Neutrophil (primary cell): Measurements from ENCODE around the gene PCGF2.

Experiments
- H3K27ac ChIP-seq: fragments of 200-600 bp; sonication (generic); 2 replicates; pipeline ENCODE4 v1.5.1; 2016; ENCODE audit warnings: mild to moderate bottlenecking, moderate library complexity
- H3K27me3 ChIP-seq: fragments of 200-600 bp; sonication (generic); 2 replicates; pipeline ENCODE4 v1.6.0; 2016; ENCODE audit warnings: mild to moderate bottlenecking
- H3K36me3 ChIP-seq: fragments of 200-600 bp; sonication (generic); 2 replicates; pipeline ENCODE4 v1.5.1; 2017
- H3K4me1 ChIP-seq, 2 experiments: fragments of 200-600 bp in 1 of 2; sonication (generic) in 1 of 2; 1 replicate in 1 of 2; 2 replicates in 1 of 2; pipeline versions ENCODE4 v1.5.1 to v1.6.1; 2013 to 2016; ENCODE audit warnings: low read depth in 1 of 2, low read length in 1 of 2, mild to moderate bottlenecking in 1 of 2, moderate library complexity in 1 of 2; ENCODE audit not compliant: control insufficient read depth in 1 of 2, insufficient read depth in 1 of 2
- H3K4me3 ChIP-seq, 2 experiments: fragments of 200-600 bp in 1 of 2; sonication (generic) in 1 of 2; 1 replicate in 1 of 2; 2 replicates in 1 of 2; pipeline ENCODE4 v1.5.1; 2013 to 2016; ENCODE audit warnings: low read depth in 1 of 2, low read length in 1 of 2, mild to moderate bottlenecking in 1 of 2, moderate library complexity in 1 of 2
- H3K9me3 ChIP-seq: fragments of 200-600 bp; sonication (generic); 2 replicates; pipeline ENCODE4 v1.5.1; 2016
- CTCF ChIP-seq: fragments of 200-600 bp; sonication (generic); IDR thresholded peaks from 2 replicates; pipeline ENCODE4 v1.5.1; 2016; ENCODE audit warnings: antibody characterized with exemption

The PCGF2 gene

DNA sequence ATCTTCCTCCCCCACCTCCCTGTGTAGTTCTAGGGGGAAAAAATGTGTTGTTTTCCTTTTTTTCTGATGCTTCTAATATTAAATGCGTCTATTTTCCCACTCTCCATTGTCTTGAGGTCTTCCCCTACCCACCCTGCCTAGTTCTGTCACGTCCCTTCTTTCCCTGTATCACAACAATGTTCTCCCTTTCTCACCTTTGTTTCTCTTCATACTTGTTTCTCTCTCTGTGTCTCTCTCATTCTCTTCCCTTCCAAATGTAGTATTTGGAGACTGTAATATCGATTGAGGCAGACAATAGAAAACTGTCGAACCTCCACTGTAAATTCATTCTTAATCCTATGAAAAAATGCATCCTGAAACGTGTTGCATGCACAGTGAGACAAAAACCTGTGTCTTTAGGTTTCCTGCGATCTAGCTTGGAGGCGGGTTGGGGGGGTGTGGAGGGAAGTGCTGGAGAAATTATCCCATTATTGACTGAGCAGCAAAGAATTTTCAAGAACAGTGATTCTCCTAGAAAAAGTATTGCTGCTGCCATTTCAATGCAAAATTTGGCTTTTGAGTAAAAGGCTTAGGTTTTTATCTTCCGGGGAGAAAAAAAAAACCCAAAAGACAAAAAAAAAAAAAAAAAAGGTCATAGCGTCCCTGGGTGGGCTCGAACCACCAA, 3.1 kb upstream of the PCGF2 start:
- H3K27ac ChIP-seq, result no peak overlapping the region
- no peaks in the 10 kb centered on the region for H3K9me3 ChIP-seq
- peaks cover 57% of the 10 kb centered on the region for H3K27me3 ChIP-seq
- TF ChIP-seq CTCF, result no peak
- peaks cover 64 to 70% of the 10 kb centered on the region in 2 experiments for H3K4me1 ChIP-seq
- H3K36me3 ChIP-seq, result peaks cover 28% of the 10 kb centered on the region
- peak overlapping the region; percentile 91 to 97 for H3K4me3 ChIP-seq

- H3K27ac ChIP-seq, result no peak overlapping the region
- no peak for TF ChIP-seq CTCF
- no peaks in the 10 kb centered on the region for H3K9me3 ChIP-seq
- peaks cover 20% of the 10 kb centered on the region for H3K36me3 ChIP-seq
- peaks cover 65% of the 10 kb centered on the region for H3K27me3 ChIP-seq
- peaks cover 64 to 70% of the 10 kb centered on the region in 2 experiments for H3K4me1 ChIP-seq
- H3K4me3 ChIP-seq, result peak overlapping the region; percentile 41 to 64
Observed at GRCh38 chr17:38750312-38751121, 2.4 kb upstream of the PCGF2 start.

DNA sequence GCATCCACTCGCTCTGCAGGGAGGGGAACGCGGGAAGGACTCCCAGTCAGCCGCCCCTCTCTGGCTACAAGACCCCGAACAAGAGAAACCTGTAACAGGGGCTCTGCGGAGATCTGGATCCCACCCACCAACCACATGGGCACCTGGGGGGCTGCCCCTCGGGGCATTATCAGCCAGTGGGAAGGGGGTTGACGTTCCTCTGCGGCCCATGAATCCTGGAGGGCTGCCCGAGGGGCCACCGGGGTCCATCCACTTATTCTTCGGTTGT, 1.8 kb upstream of the PCGF2 start:
- Histone ChIP-seq H3K27ac (no peak overlapping the region), H3K9me3 (no peaks in the 10 kb centered on the region), H3K4me3 (peak overlapping the region; percentile 41 to 64), H3K27me3 (peaks cover 70% of the 10 kb centered on the region), H3K4me1 (peaks cover 64 to 70% of the 10 kb centered on the region in 2 experiments), H3K36me3 (peaks cover 17% of the 10 kb centered on the region)
- no peak for TF ChIP-seq CTCF

DNA sequence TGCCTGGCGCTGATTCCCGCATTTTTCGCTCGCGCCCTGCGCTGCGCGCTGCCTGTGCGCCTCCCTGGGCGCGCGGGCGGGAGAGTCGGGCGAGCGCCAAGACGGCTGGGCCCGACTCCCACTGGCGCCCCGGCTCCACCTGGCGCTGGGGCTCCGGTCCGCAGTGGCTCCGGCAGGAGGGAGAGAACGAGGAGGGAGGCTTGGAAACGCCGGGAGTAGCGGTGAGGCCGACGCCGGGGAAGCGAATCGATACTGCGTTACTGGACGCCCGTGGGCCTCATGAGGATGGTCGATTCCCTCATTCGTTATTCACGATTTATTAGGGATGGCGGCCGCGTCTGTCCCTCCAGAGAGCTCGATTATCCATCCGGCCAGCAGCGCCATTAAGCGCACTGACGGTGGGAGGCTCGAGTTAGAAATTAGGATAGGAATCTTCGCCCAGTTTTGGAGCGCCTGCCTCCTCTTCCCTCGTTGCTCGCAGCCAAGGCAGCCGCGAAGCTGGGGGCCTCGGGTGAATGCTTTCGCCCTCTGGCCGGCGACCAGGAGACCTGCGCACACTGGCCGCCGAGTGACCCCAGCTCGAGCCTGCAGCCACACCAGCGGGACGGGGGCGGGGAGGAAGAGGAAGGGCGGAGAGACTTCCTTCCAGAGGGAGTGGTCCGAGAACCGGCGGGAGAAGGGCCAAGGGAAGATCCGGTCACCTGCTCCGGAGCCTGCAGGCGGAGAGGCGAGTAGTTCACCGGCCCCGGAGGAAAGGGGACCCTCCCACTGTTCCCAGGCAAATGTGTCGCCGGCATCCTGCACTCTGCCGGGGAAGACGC, 1.3 kb upstream of the PCGF2 start:
- H3K4me3 ChIP-seq, result peak overlapping the region; percentile 41 to 64
- peak overlapping the region; percentile 15 for H3K27ac ChIP-seq
- H3K9me3 ChIP-seq, result no peaks in the 10 kb centered on the region
- TF ChIP-seq CTCF, result no peak
- peaks cover 75% of the 10 kb centered on the region for H3K27me3 ChIP-seq
- peaks cover 11% of the 10 kb centered on the region for H3K36me3 ChIP-seq
- peaks cover 60 to 70% of the 10 kb centered on the region in 2 experiments for H3K4me1 ChIP-seq

- no peak for TF ChIP-seq CTCF
- Histone ChIP-seq H3K27ac (no peak overlapping the region), H3K27me3 (peaks cover 81% of the 10 kb centered on the region), H3K36me3 (peaks cover 7% of the 10 kb centered on the region), H3K9me3 (no peaks in the 10 kb centered on the region), H3K4me3 (peak overlapping the region; percentile 41 to 64), H3K4me1 (peaks cover 56 to 66% of the 10 kb centered on the region in 2 experiments)
Observed at GRCh38 chr17:38748892-38749222, 721 bp upstream of the PCGF2 start.
